ENCODE results near the gene UBAP1.
"Not testable (repeated sequence)": the region's sequence is repeated elsewhere in the genome, so short reads cannot be mapped to it uniquely, and the experiment has no call there.

- TF ChIP-seq CTCF (conservative IDR thresholded peaks at IDR 0.05; ENCODE audit: low read depth, low read length); EZH2 (IDR thresholded peaks at IDR 0.05; ENCODE audit: borderline replicate concordance, low read depth, low read length, poor library complexity, severe bottlenecking): not testable (repeated sequence)
Observed at GRCh38 chr9:34245212-34245611, 66.4 kb downstream of the UBAP1 start.

Data from A673 (cell line).